GM21390 (cell line): ENCODE data around the gene TPRG1L.

Source experiments
- ATAC-seq: cut with Tn5 transposase; IDR thresholded peaks from one replicate; pipeline ENCODE4 v1.9.1; 2021; ENCODE audit not compliant: unreplicated experiment

TPRG1L gene

GRCh38 chr1:3593745-3594144 lies 31.1 kb upstream of the TPRG1L start:
- no peak for ATAC-seq

- no peak for ATAC-seq
These were observed 30.0 kb upstream of the TPRG1L start for GRCh38 chr1:3594706-3595377.

- ATAC-seq, result no peak
These were observed 28.9 kb upstream of the TPRG1L start for GRCh38 chr1:3595949-3596348.

GRCh38 chr1:3596663-3597598 lies 27.9 kb upstream of the TPRG1L start:
- no peak for ATAC-seq

GRCh38 chr1:3597599-3597964 lies 27.2 kb upstream of the TPRG1L start:
- no peak for ATAC-seq

- ATAC-seq, result no peak
These were observed 26.7 kb upstream of the TPRG1L start for GRCh38 chr1:3598051-3598491.

GRCh38 chr1:3598522-3599285 lies 26.1 kb upstream of the TPRG1L start:
- no peak for ATAC-seq

- no peak for ATAC-seq
These were observed 25.5 kb upstream of the TPRG1L start for GRCh38 chr1:3599286-3599811.

GRCh38 chr1:3599816-3600215 lies 25.0 kb upstream of the TPRG1L start:
- no peak for ATAC-seq

GRCh38 chr1:3600354-3600753 lies 24.5 kb upstream of the TPRG1L start:
- no peak for ATAC-seq

- ATAC-seq, result no peak
These were observed 23.1 kb upstream of the TPRG1L start for GRCh38 chr1:3601743-3602142.

- ATAC-seq, result no peak
These were observed 22.4 kb upstream of the TPRG1L start for GRCh38 chr1:3602375-3602774.

GRCh38 chr1:3603156-3603555 lies 21.7 kb upstream of the TPRG1L start:
- ATAC-seq, result no peak

GRCh38 chr1:3603571-3604467 lies 21.0 kb upstream of the TPRG1L start:
- ATAC-seq, result no peak

GRCh38 chr1:3604468-3604974 lies 20.3 kb upstream of the TPRG1L start:
- ATAC-seq, result no peak

- no peak for ATAC-seq
These were observed 19.6 kb upstream of the TPRG1L start for GRCh38 chr1:3604997-3605823.

- no peak for ATAC-seq
These were observed 17.8 kb upstream of the TPRG1L start for GRCh38 chr1:3606779-3607702.

GRCh38 chr1:3607703-3608065 lies 17.1 kb upstream of the TPRG1L start:
- no peak for ATAC-seq
